Gastrocnemius medialis (tissue), 4 donors: Measurements from ENCODE around the gene AMIGO1. TPM values are rescaled to one million over a fixed set of nuclear protein-coding genes. Genes with fewer than 3 reads are reported as not detected.
A peak's percentile ranks its signal among the peaks of the same experiment; 100 is the strongest.

Experiments
- ATAC-seq, 2 donors: fragments of 150-250 bp; one replicate each; pipeline ENCODE4 v1.9.1; 2016
- DNase-seq, 2 donors: peaks; one replicate each; pipeline ENCODE4 v3.0.0-alpha.2; 2019
- H3K27ac ChIP-seq, 4 donors: fragments of 200-600 bp; sonication (generic); 1 replicate in 1 of 4; 2 replicates in 3 of 4; pipeline ENCODE4 v1.5.1; 2016 to 2018; ENCODE audit warnings: mild to moderate bottlenecking in 2 of 4, moderate library complexity in 1 of 4
- H3K27me3 ChIP-seq, 3 donors: fragments of 200-600 bp; sonication (generic) in 2 of 3; 1 replicate in 1 of 3; 2 replicates in 2 of 3; pipeline versions ENCODE4 v1.5.1 to v1.6.0; 2016 to 2019; ENCODE audit warnings: mild to moderate bottlenecking in 1 of 3, moderate library complexity in 1 of 3
- H3K36me3 ChIP-seq, 2 donors: fragments of 200-600 bp; sonication (generic) in 1 of 2; one replicate each; pipeline ENCODE4 v1.5.1; 2017 to 2018
- H3K4me1 ChIP-seq, 2 donors: fragments of 200-600 bp; sonication (generic) in 1 of 2; one replicate each; pipeline ENCODE4 v1.5.1; 2016 to 2017; ENCODE audit warnings: mild to moderate bottlenecking in 2 of 2
- H3K4me3 ChIP-seq, 4 donors: fragments of 200-600 bp; sonication (generic) in 3 of 4; 1 replicate in 1 of 4; 2 replicates in 3 of 4; pipeline ENCODE4 v1.5.1; 2016 to 2019; ENCODE audit warnings: mild to moderate bottlenecking in 2 of 4
- H3K9me3 ChIP-seq, 3 donors: fragments of 200-600 bp; sonication (generic) in 2 of 3; 1 replicate in 1 of 3; 2 replicates in 2 of 3; pipeline ENCODE4 v1.5.1; 2016 to 2019
- POLR2A ChIP-seq, 2 donors: fragments of 450-650 bp; IDR thresholded peaks; one replicate each; pipeline ENCODE4 v1.6.1; 2017; ENCODE audit warnings: antibody characterized with exemption in 2 of 2, mild to moderate bottlenecking in 2 of 2, moderate library complexity in 2 of 2
- in situ Hi-C, 4 donors: fragments of 200-750 bp; cut with MboI; loops; one replicate each; pipeline versions ENCODE4 v1.15.0 to v1.8.0; 2017; ENCODE audit warnings: low sequenced_read_pairs in 4 of 4
- intact Hi-C: fragments of 100-400 bp; cut with DNase I; formaldehyde crosslinking; loops from one replicate; pipeline ENCODE4 v1.15.1; 2023; ENCODE audit warnings: low total_unique reads
- total RNA-seq, 4 donors: library from RNA; depleted of rRNA; stranded (reverse); fragments of >200 nt; gene quantifications; one replicate each; pipeline versions ENCODE4 v1.1.0 to v1.2.3, GENCODE V29; 2016
- TF ChIP-seq, protein P1 (sequence below), 5 experiments: fragments of 450-650 bp in 3 of 5; fragments of 200-600 bp in 2 of 5; sonication (generic) in 2 of 5; IDR thresholded peaks in 4 of 5; conservative IDR thresholded peaks in 1 of 5; 1 replicate in 4 of 5; 2 replicates in 1 of 5; pipeline ENCODE4 v1.5.1; 2016 to 2019; ENCODE audit warnings: antibody characterized with exemption in 5 of 5, mild to moderate bottlenecking in 3 of 5, moderate library complexity in 3 of 5

AMIGO1 gene
- total RNA-seq, 4 donors from 2014 or later: 8.6 to 20.9 (median 15.1) TPM

- Histone ChIP-seq H3K9me3 (no peaks in the 10 kb centered on the region), H3K36me3 (no peaks in the 10 kb centered on the region), H3K27ac (no peak within 1 kb of the TSS), H3K4me1 (peaks cover 42 to 45% of the 10 kb centered on the region in 2 donors), H3K27me3 (no peaks in the 10 kb centered on the region), H3K4me3 (no peak within 1 kb of the TSS)
- ATAC-seq: no peak
- no peak for TF ChIP-seq POLR2A (IDR thresholded peaks at IDR 0.05)
- TF ChIP-seq, protein P1, sequence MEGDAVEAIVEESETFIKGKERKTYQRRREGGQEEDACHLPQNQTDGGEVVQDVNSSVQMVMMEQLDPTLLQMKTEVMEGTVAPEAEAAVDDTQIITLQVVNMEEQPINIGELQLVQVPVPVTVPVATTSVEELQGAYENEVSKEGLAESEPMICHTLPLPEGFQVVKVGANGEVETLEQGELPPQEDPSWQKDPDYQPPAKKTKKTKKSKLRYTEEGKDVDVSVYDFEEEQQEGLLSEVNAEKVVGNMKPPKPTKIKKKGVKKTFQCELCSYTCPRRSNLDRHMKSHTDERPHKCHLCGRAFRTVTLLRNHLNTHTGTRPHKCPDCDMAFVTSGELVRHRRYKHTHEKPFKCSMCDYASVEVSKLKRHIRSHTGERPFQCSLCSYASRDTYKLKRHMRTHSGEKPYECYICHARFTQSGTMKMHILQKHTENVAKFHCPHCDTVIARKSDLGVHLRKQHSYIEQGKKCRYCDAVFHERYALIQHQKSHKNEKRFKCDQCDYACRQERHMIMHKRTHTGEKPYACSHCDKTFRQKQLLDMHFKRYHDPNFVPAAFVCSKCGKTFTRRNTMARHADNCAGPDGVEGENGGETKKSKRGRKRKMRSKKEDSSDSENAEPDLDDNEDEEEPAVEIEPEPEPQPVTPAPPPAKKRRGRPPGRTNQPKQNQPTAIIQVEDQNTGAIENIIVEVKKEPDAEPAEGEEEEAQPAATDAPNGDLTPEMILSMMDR (IDR thresholded peaks at IDR 0.05 in 4 of 5, conservative IDR thresholded peaks at IDR 0.05 in 1 of 5): no peak
- intact Hi-C loops (no loop called here), in situ Hi-C loops (loop anchor here (5.0 to 25.0 kb wide), 7 partner anchors 85 to 448 kb away; partner anchors contain the start of genes GSTM4 (in 3 of the 4), AHCYL1 (in 1 of the 4) and PSRC1 (in 1 of the 4))
- DNase-seq: no peak
Measured at GRCh38 chr1:109539676-109540075, 30.1 kb upstream of the AMIGO1 start, which contains the start of gene GPR61. GPR61 (plus strand) TSS chr1:109539872; CDS start chr1:109543023, 3,151 bp downstream.

- intact Hi-C loops (no loop called here), in situ Hi-C loops (loop anchor here in 2 of 4 donors (10.0 to 25.0 kb wide), 2 partner anchors 252 to 264 kb away; partner anchors contain the start of gene PSRC1 (in 1 of the 2))
- TF ChIP-seq, protein P1 (IDR thresholded peaks at IDR 0.05 in 4 of 5, conservative IDR thresholded peaks at IDR 0.05 in 1 of 5): no peak
- TF ChIP-seq POLR2A (IDR thresholded peaks at IDR 0.05): no peak
- Histone ChIP-seq H3K9me3 (no peaks in the 10 kb centered on the region), H3K36me3 (no peaks in the 10 kb centered on the region), H3K27ac (no peak overlapping the region), H3K27me3 (no peaks in the 10 kb centered on the region), H3K4me3 (no peak overlapping the region), H3K4me1 (peaks cover 45 to 46% of the 10 kb centered on the region in 2 donors)
- no peak for ATAC-seq
- no peak for DNase-seq
Measured at GRCh38 chr1:109538827-109539555, 29.5 kb upstream of the AMIGO1 start.

DNA sequence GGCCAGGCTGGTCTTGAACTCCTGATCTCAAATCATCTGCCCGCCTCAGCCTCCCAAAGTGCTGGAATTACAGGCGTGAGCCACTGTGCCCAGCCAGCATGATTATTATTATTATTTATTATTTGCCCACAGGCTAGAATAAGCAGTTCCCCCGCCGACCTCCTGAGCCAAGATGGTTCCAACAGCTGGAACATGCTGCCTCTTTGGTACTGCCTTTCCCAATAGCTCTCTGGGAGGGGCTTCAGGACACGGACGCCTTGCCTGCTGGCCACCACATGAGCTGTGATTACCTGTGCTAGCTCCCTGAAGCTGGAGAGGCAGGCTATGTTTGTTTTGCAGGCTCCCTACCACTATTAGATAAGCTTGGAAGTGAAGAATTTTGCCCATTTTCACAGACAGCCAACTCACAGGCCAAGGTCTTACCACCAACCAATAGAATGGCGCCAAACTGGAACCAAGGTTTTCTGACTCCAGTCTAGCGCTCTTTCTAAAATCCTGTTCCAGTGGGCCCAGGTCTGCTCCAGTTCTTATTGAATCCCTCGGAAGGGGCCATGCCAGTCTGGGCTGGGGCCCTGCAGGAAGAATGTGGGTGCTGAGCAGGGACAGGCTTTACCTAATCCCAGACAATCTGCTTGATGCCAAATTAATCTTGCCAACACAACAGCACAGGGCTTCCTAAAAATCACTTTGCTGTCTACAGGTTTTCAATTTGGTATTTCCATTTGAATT, 28.1 kb upstream of the AMIGO1 start:
- intact Hi-C loops (no loop called here), in situ Hi-C loops (loop anchor here in 2 of 4 donors (10.0 to 25.0 kb wide), 2 partner anchors 250 to 263 kb away; partner anchors contain the start of gene PSRC1 (in 1 of the 2))
- DNase-seq (no peak), ATAC-seq (no peak)
- no peaks in the 10 kb centered on the region for H3K9me3 ChIP-seq
- H3K4me3 ChIP-seq: no peak overlapping the region
- peaks cover 50 to 54% of the 10 kb centered on the region in 2 donors for H3K4me1 ChIP-seq
- peak overlapping the region in 3 of 4 donors; percentile 89 to 95 (median 91) for H3K27ac ChIP-seq
- no peaks in the 10 kb centered on the region for H3K27me3 ChIP-seq
- TF ChIP-seq POLR2A (IDR thresholded peaks at IDR 0.05): no peak
- no peaks in the 10 kb centered on the region for H3K36me3 ChIP-seq

DNA sequence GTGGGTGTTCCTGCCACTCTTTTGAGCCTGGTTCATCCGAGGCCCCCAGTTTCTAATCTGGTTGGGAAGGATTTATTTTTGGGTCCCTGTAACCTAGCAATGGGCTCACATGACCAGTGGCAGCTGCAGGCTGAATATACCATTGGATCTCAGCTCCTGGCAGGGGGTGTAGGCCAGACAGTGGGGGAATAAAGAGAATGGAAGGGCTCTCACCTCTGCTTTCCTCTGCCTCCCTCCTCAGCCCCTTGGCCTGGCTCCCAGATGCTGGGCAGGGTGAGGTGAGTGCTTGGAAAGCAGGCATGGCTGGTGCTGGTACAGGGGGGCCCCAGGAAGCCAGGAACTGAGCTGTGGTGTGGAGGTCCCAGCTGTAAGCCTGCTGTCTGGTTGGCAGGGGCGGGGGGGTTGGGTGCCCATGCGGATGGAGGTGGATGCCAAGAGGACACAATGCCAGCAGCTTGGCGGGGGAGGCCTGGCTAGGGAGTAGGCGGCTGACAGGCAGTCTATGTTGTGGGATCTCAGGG, 26.5 kb upstream of the AMIGO1 start:
- H3K36me3 ChIP-seq: no peaks in the 10 kb centered on the region
- peaks cover 55 to 60% of the 10 kb centered on the region in 2 donors for H3K4me1 ChIP-seq
- H3K27me3 ChIP-seq: no peaks in the 10 kb centered on the region
- in situ Hi-C loops: loop anchor here in 2 of 4 donors (10.0 to 25.0 kb wide), 2 partner anchors 249 to 261 kb away; partner anchors contain the start of gene PSRC1 (in 1 of the 2)
- TF ChIP-seq, protein P1 (IDR thresholded peaks at IDR 0.05 in 4 of 5, conservative IDR thresholded peaks at IDR 0.05 in 1 of 5): no peak
- peak; percentile 14 to 25 for TF ChIP-seq POLR2A (IDR thresholded peaks at IDR 0.05)
- H3K4me3 ChIP-seq: peak overlapping the region in 2 of 4 donors; percentile 14 to 22
- DNase-seq (peak; percentile 53 to 82), ATAC-seq (peak; percentile 72)
- H3K27ac ChIP-seq: peak overlapping the region; percentile 82 to 95 (median 90)
- H3K9me3 ChIP-seq: no peaks in the 10 kb centered on the region
- intact Hi-C loops: no loop called here
